SK-N-MC (cell line): ENCODE data around the gene CHTOP.

Experiments
- DNase-seq: peaks from one replicate; pipeline ENCODE4 v3.0.0-alpha.2; 2011; ENCODE audit warnings: low read depth, low spot score
- H3K27ac ChIP-seq: fragments of 200-600 bp; sonication (generic); 2 replicates; pipeline ENCODE4 v1.5.1; 2016; ENCODE audit warnings: mixed run types
- H3K36me3 ChIP-seq: fragments of 200-600 bp; sonication (generic); 2 replicates; pipeline ENCODE4 v1.6.1; 2017; ENCODE audit warnings: antibody characterized with exemption, low read length, mixed read lengths; ENCODE audit not compliant: insufficient read depth
- H3K4me3 ChIP-seq: fragments of 200-600 bp; sonication (generic); 2 replicates; pipeline ENCODE4 v1.5.1; 2016
- H3K9ac ChIP-seq: fragments of 200-600 bp; sonication (generic); 2 replicates; pipeline ENCODE4 v1.8.0; 2017; ENCODE audit warnings: mixed run types, mixed read lengths; ENCODE audit not compliant: insufficient read length
- H3K9me3 ChIP-seq: fragments of 200-600 bp; sonication (generic); 2 replicates; pipeline ENCODE4 v1.6.1; 2017; ENCODE audit warnings: low read depth, mild to moderate bottlenecking, antibody characterized with exemption, low read length, moderate library complexity, mixed read lengths
- EZH2 ChIP-seq: fragments of 200-600 bp; sonication (generic); IDR thresholded peaks from one replicate; pipeline ENCODE4 v1.6.1; 2017; ENCODE audit warnings: antibody characterized with exemption
- FOXP2 ChIP-seq: optimal IDR thresholded peaks from 2 replicates; pipeline ENCODE3; 2011; ENCODE audit warnings: mild to moderate bottlenecking, moderate library complexity; ENCODE audit not compliant: insufficient read depth; ENCODE audit errors: extremely low read length, control extremely low read depth
- POLR2AphosphoS5 ChIP-seq: IDR thresholded peaks from 2 replicates; pipeline ENCODE4 v1.6.1; 2012; ENCODE audit warnings: mild to moderate bottlenecking, low read depth, low read length, borderline replicate concordance

The CHTOP gene

DNA sequence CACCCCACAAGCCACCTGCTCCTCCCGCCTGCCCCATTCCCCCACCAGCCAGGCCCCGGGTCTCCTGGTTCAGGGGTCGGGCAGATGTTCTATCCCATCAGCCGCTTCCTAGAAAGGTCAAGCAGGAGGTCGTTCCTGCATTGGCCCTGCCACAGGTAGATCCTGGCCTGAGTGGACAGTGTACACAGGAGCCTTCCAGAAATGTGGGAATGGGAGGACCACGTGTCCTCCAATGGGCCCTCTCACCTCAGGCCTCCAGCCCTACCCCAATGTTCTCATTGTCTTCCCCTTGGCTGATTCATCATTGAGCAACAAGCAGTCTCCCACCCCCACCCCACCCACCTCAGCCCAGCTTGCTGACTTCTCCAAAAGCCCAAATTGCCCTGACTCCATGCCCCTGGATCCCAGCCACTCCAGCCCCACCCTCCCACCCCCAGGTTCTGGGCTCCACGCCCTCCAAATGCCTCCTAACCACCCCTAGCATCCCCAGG lies 23.0 kb upstream of the CHTOP start:
- H3K4me3 ChIP-seq, result no peak overlapping the region
- no peak for TF ChIP-seq FOXP2
- H3K36me3 ChIP-seq, result no peaks in the 10 kb centered on the region
- DNase-seq, result no peak
- no peak overlapping the region for H3K27ac ChIP-seq
- no peaks in the 10 kb centered on the region for H3K9me3 ChIP-seq
- H3K9ac ChIP-seq, result no peak overlapping the region

DNA sequence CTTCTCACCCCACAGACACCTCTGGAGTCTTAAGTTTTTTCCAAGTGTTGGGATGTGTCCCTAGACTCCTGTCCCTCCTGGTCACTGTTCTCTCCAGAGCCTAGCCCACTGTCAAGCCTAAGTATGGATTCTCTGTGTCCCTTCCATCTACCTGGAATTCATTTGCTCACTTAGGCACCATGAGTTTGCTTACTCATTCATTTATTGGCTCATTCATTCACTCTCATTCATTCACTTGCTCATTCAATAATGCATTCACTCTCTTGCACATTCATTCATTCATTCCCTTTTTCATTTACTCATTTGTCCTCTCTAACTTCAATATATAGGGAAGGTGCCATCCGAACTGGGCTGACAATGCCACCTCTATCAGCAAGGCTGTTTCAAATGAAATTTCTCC lies 22.5 kb upstream of the CHTOP start:
- TF ChIP-seq POLR2AphosphoS5 (no peak), EZH2 (no peak), FOXP2 (no peak)
- Histone ChIP-seq H3K27ac (no peak overlapping the region), H3K9ac (no peak overlapping the region), H3K36me3 (no peaks in the 10 kb centered on the region), H3K9me3 (no peaks in the 10 kb centered on the region), H3K4me3 (no peak overlapping the region)
- DNase-seq, result no peak

DNA sequence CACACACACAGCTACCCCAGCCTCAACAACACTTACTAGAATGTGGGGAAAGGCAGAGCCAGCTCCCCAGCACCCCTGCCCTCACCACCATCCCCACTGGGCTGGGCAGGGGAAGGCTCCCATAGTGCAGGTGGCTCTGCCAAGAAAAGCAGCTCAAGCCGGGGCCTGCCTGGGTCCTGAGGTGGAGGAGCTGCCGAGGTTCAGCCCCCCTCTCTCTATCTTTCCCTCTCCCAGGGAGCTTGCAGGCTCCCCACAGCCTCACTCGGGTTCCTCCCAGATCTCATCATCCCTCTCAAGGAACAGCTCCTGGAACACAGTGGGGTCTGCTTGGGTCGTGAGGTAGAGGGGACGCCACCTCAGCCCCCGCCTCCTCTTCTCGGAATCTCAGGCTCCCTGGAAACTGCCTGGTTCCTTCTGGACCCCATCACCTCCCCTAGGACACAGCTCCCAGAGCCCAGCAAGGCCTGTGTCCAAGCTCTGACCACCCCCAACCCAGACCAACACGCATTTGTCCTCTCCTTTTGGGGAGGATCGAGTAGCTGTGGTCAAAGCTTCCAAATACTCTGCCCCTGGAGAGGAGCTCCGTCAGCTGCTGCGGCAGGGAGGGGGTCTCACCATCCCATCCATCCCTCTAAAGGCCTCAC lies 21.6 kb upstream of the CHTOP start:
- no peak overlapping the region for H3K4me3 ChIP-seq
- H3K36me3 ChIP-seq, result no peaks in the 10 kb centered on the region
- no peak overlapping the region for H3K9ac ChIP-seq
- no peaks in the 10 kb centered on the region for H3K9me3 ChIP-seq
- no peak for DNase-seq
- no peak overlapping the region for H3K27ac ChIP-seq
- no peak for TF ChIP-seq FOXP2
- no peak for TF ChIP-seq POLR2AphosphoS5
- TF ChIP-seq EZH2, result no peak

GRCh38 chr1:153612755-153613331 lies 21.0 kb upstream of the CHTOP start, which contains the start of gene S100A16:
Gene S100A16 (minus strand): TSS chr1:153613137. CDS start chr1:153608151, 4,986 bp downstream.
- DNase-seq, result no peak
- Histone ChIP-seq H3K4me3 (no peak within 1 kb of the TSS), H3K9ac (no peak within 1 kb of the TSS), H3K27ac (no peak within 1 kb of the TSS), H3K36me3 (no peaks in the 10 kb centered on the region), H3K9me3 (no peaks in the 10 kb centered on the region)
- TF ChIP-seq FOXP2, result no peak
- no peak for TF ChIP-seq POLR2AphosphoS5
- TF ChIP-seq EZH2, result no peak

- TF ChIP-seq FOXP2 (no peak), EZH2 (no peak), POLR2AphosphoS5 (no peak)
- Histone ChIP-seq H3K9ac (no peak overlapping the region), H3K9me3 (no peaks in the 10 kb centered on the region), H3K36me3 (no peaks in the 10 kb centered on the region), H3K4me3 (no peak overlapping the region), H3K27ac (no peak overlapping the region)
- no peak for DNase-seq
Observed at GRCh38 chr1:153613406-153613805, 20.5 kb upstream of the CHTOP start.

DNA sequence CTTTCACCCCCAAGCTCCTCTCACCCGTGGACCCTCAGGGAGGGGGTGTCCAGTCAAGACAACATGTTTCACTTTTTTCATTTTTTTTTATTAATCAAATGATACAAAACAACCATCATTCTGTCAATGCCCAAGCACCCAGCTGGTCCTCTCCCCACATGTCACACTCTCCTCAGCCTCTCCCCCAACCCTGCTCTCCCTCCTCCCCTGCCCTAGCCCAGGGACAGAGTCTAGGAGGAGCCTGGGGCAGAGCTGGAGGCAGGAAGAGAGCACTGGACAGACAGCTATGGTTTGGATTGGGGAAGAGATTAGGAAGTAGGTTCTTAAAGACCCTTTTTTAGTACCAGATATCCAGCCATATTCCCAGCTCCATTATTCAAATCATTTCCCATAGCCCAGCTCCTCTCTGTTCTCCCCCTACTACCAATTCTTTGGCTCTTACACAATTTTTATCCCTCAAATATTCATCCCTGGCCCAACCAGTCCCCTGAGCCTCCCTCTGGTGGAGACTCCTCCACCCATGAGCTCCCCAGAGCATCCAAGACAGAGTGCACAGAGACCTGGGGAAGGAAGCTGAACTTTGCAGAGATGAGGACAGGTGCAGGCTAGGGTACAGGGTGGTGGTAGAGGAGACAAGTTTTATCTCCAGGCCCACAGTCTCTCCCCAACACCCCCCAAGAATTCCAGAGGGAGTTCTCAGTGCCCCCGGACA lies 19.5 kb upstream of the CHTOP start:
- no peak for TF ChIP-seq EZH2
- TF ChIP-seq FOXP2, result no peak
- no peak for TF ChIP-seq POLR2AphosphoS5
- no peak overlapping the region for H3K9ac ChIP-seq
- no peak overlapping the region for H3K27ac ChIP-seq
- DNase-seq, result no peak
- no peaks in the 10 kb centered on the region for H3K36me3 ChIP-seq
- H3K9me3 ChIP-seq, result no peaks in the 10 kb centered on the region
- no peak overlapping the region for H3K4me3 ChIP-seq

DNA sequence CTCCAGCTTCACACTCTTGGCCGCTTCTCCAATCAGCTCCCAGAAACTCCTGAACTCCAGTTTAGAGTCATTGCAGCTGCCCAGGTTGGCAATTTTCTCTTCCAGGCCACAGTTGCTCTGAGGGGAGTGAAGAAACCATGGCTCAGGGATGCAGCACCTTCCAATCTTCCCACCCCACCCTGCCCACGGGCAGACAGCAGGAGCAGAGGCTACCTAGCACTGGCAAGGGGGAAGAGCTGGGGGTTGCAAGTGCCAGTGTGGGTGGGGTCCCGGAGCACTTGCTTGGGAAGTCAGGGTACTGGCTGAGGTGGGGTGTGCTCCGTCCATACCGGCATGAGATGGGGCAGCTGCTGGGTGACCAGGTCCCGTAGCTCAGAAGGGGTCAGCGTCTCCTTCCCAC lies 19.0 kb upstream of the CHTOP start:
- no peak overlapping the region for H3K4me3 ChIP-seq
- no peak for TF ChIP-seq FOXP2
- TF ChIP-seq EZH2, result no peak
- no peak for TF ChIP-seq POLR2AphosphoS5
- no peak for DNase-seq
- no peak overlapping the region for H3K9ac ChIP-seq
- H3K36me3 ChIP-seq, result no peaks in the 10 kb centered on the region
- H3K27ac ChIP-seq, result no peak overlapping the region
- H3K9me3 ChIP-seq, result no peaks in the 10 kb centered on the region

DNA sequence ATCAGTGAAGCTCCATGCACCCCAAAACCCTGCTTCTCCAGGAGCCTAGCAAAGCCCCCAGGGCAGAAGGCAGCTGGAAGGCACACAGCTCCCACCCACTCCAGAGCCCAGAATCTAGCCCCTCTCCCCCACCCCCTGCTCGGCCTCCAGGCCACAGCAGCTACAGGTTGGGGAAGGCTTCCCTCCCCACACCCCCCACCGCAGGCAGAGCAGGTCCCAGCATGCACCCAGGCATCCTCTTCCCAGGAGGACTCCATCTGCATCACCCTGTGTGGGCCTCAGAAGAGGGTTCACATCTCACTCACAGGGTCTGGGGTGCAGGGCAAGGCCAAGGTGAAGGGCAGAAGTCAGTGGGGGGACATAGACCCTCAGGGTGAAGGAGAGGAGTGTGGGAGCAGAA lies 18.5 kb upstream of the CHTOP start:
- no peak for DNase-seq
- Histone ChIP-seq H3K9ac (no peak overlapping the region), H3K36me3 (no peaks in the 10 kb centered on the region), H3K4me3 (no peak overlapping the region), H3K27ac (no peak overlapping the region), H3K9me3 (no peaks in the 10 kb centered on the region)
- TF ChIP-seq FOXP2 (no peak), POLR2AphosphoS5 (no peak), EZH2 (no peak)

DNA sequence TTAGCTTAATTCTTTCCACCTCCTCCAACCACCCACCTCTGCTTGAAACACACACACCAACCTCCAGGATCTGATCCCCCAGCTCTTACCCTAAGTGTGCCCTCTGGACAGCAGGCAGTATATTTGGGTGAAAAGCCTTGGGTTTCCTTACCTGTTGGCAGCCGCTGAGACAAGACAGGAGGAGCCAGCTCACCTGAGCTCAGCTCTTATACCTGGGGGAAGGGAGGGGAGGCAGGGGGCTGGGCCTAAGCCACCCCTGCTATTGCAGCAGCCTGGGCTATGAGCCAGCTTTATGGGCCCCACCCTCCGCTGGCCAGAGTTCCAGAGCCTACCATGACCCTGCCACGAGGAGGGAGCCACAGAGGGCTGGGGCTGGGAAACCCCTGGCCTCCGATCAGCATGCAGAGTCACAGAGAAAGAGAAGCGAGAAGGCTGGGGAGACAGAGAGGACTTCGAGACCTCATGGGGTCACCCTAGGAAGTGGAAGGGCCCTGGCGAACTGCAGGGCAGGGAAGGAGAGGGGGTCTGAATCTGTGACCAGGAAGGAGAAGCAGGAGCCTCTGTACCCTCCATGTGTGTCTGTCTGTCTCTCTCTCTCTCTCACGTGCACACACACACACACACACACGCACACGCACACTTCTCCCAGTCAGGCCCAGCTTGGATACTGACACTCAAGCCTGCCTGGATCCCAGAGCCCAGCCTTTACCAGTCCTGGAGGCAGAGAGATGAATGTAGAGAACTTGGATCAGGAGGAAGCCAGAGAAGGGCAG lies 17.5 kb upstream of the CHTOP start, which contains the start of gene S100A14:
Gene S100A14, minus strand, starts transcription at position 182 of the 773 bp plus-strand sequence. CDS start 467 bp downstream, outside the sequence.
- H3K9me3 ChIP-seq, result no peaks in the 10 kb centered on the region
- H3K36me3 ChIP-seq, result no peaks in the 10 kb centered on the region
- H3K4me3 ChIP-seq, result no peak within 1 kb of the TSS
- no peak within 1 kb of the TSS for H3K27ac ChIP-seq
- TF ChIP-seq FOXP2 (no peak), POLR2AphosphoS5 (no peak), EZH2 (no peak)
- no peak for DNase-seq
- no peak within 1 kb of the TSS for H3K9ac ChIP-seq
